HFFc6 (cell line): ENCODE results near the gene MTHFR. TPM values are rescaled to one million over a fixed set of nuclear protein-coding genes. Genes with fewer than 3 reads are reported as not detected.

Source experiments
- DNase-seq: peaks from one replicate; pipeline ENCODE4 v3.0.0-alpha.2; 2018
- H3K27ac Mint-ChIP-seq: 2 replicates; pipeline ENCODE4 v1.8.0; 2020; ENCODE audit warnings: mild to moderate bottlenecking, mixed read lengths
- H3K27me3 Mint-ChIP-seq: 2 replicates; pipeline ENCODE4 v1.8.0; 2021; ENCODE audit warnings: mild to moderate bottlenecking, moderate library complexity, mixed read lengths; ENCODE audit not compliant: insufficient read depth
- H3K36me3 Mint-ChIP-seq: 2 replicates; pipeline ENCODE4 v1.8.0; 2021; ENCODE audit warnings: low read depth, mixed read lengths
- H3K4me1 Mint-ChIP-seq: 2 replicates; pipeline ENCODE4 v1.8.0; 2020; ENCODE audit warnings: low read depth, mixed read lengths
- H3K4me3 Mint-ChIP-seq: 2 replicates; pipeline ENCODE4 v1.8.0; 2020; ENCODE audit warnings: mild to moderate bottlenecking, moderate library complexity, mixed read lengths
- H3K9me3 Mint-ChIP-seq: 2 replicates; pipeline ENCODE4 v1.8.0; 2020; ENCODE audit warnings: mild to moderate bottlenecking, mixed read lengths
- CTCF ChIP-seq: fragments of 200-600 bp; sonication (generic); IDR thresholded peaks from 2 replicates; pipeline ENCODE4 v1.5.0; 2021; ENCODE audit warnings: antibody characterized with exemption, mild to moderate bottlenecking
- total RNA-seq, 6 experiments: library from RNA; stranded (reverse); fragmentation: NEBNext Ultra II Directional; extraction: Animal tissue kit (Norgen Biotek cat#: 25700); gene quantifications; 2 replicates in 1 of 6; 3 replicates in 5 of 6; pipeline ENCODE4 v1.2.3, GENCODE V29; 2021

Gene MTHFR
- total RNA-seq, 6 experiments from 2014 or later: 9.4 to 11.7 (median 10.5) TPM

- no peak overlapping the region for H3K4me3 Mint-ChIP-seq
- H3K9me3 Mint-ChIP-seq: no peaks in the 10 kb centered on the region
- peaks cover 22% of the 10 kb centered on the region for H3K36me3 Mint-ChIP-seq
- no peak for DNase-seq
- H3K27me3 Mint-ChIP-seq: peaks cover 4% of the 10 kb centered on the region; the same call in 1 of the 2 replicates
- no peak for TF ChIP-seq CTCF
- peaks cover 37% of the 10 kb centered on the region for H3K4me1 Mint-ChIP-seq
- no peak overlapping the region for H3K27ac Mint-ChIP-seq
Measured at GRCh38 chr1:11799099-11799498, 6.7 kb downstream of the MTHFR start.

GRCh38 chr1:11797525-11798216, 8.1 kb downstream of the MTHFR start:
- H3K4me1 Mint-ChIP-seq: peaks cover 22% of the 10 kb centered on the region
- peaks cover 22% of the 10 kb centered on the region for H3K36me3 Mint-ChIP-seq
- H3K27me3 Mint-ChIP-seq: peaks cover 2% of the 10 kb centered on the region
- TF ChIP-seq CTCF: no peak
- H3K27ac Mint-ChIP-seq: peak overlapping the region; percentile 59; the same call in 1 of the 2 replicates
- no peak for DNase-seq
- no peak overlapping the region for H3K4me3 Mint-ChIP-seq
- H3K9me3 Mint-ChIP-seq: no peaks in the 10 kb centered on the region

- no peak for DNase-seq
- H3K27ac Mint-ChIP-seq: 0 out of 2 replicates have a peak overlapping the region, but pooled peaks have one; percentile 49
- H3K27me3 Mint-ChIP-seq: no peaks in the 10 kb centered on the region; the same call in none of the 2 replicates
- H3K4me1 Mint-ChIP-seq: peaks cover 18% of the 10 kb centered on the region
- TF ChIP-seq CTCF: no peak
- H3K36me3 Mint-ChIP-seq: peaks cover 30% of the 10 kb centered on the region
- no peak overlapping the region for H3K4me3 Mint-ChIP-seq
- H3K9me3 Mint-ChIP-seq: no peaks in the 10 kb centered on the region
Measured at GRCh38 chr1:11796036-11796828, 9.5 kb downstream of the MTHFR start.

- Mint-ChIP-seq H3K9me3 (no peaks in the 10 kb centered on the region), H3K4me1 (peaks cover 25% of the 10 kb centered on the region), H3K27me3 (no peaks in the 10 kb centered on the region; the same call in none of the 2 replicates), H3K36me3 (peaks cover 30% of the 10 kb centered on the region), H3K27ac (no peak overlapping the region), H3K4me3 (no peak overlapping the region)
- no peak for TF ChIP-seq CTCF
- DNase-seq: no peak
Measured at GRCh38 chr1:11795238-11795890, 10.4 kb downstream of the MTHFR start.

- no peaks in the 10 kb centered on the region for H3K9me3 Mint-ChIP-seq
- H3K36me3 Mint-ChIP-seq: peaks cover 30% of the 10 kb centered on the region
- peaks cover 26% of the 10 kb centered on the region for H3K4me1 Mint-ChIP-seq
- no peak for TF ChIP-seq CTCF
- DNase-seq: no peak
- no peak overlapping the region for H3K4me3 Mint-ChIP-seq
- H3K27me3 Mint-ChIP-seq: no peaks in the 10 kb centered on the region; the same call in none of the 2 replicates
- H3K27ac Mint-ChIP-seq: no peak overlapping the region
Measured at GRCh38 chr1:11794446-11795237, 11.1 kb downstream of the MTHFR start.
